Right lobe of liver (tissue), 6 donors: ENCODE data around the gene ABLIM3. TPM values are rescaled to one million over a fixed set of nuclear protein-coding genes. Genes with fewer than 3 reads are reported as not detected.

Source experiments
- ATAC-seq, 4 donors: fragments of 200-7000 bp; cut with Tn5 transposase; one replicate each; pipeline ENCODE4 v1.9.1; 2020; ENCODE audit warnings: mild to moderate bottlenecking in 4 of 4, moderate library complexity in 4 of 4
- DNase-seq, 3 donors: peaks; one replicate each; pipeline ENCODE4 v3.0.0-alpha.2; 2020
- H3K27ac ChIP-seq, 3 donors: fragments of 200-600 bp; one replicate each; pipeline ENCODE4 v1.8.0; 2022
- H3K27me3 ChIP-seq, 2 donors: fragments of 200-600 bp; one replicate each; pipeline ENCODE4 v1.8.0; 2022
- H3K36me3 ChIP-seq, 4 donors: fragments of 200-600 bp; sonication (generic) in 1 of 4; one replicate each; pipeline versions ENCODE4 v1.5.1 to v1.8.0; 2017 to 2022; ENCODE audit warnings: control low read depth in 1 of 4
- H3K4me1 ChIP-seq, 4 donors: fragments of 200-600 bp; sonication (generic) in 1 of 4; one replicate each; pipeline versions ENCODE4 v1.5.1 to v1.8.0; 2017 to 2022; ENCODE audit warnings: control low read depth in 1 of 4
- H3K4me3 ChIP-seq, 3 donors: fragments of 200-600 bp; one replicate each; pipeline ENCODE4 v1.8.0; 2022
- H3K9me3 ChIP-seq, 4 donors: fragments of 200-600 bp; sonication (generic) in 1 of 4; one replicate each; pipeline versions ENCODE4 v1.5.1 to v1.8.0; 2017 to 2022; ENCODE audit warnings: control low read depth in 1 of 4
- CTCF ChIP-seq, 4 donors: fragments of 200-600 bp in 3 of 4; fragments of 450-650 bp in 1 of 4; IDR thresholded peaks; one replicate each; pipeline versions ENCODE4 v1.5.1 to v1.8.0; 2016 to 2022; ENCODE audit warnings: antibody characterized with exemption in 4 of 4, mild to moderate bottlenecking in 2 of 4
- POLR2A ChIP-seq: fragments of 450-650 bp; IDR thresholded peaks from one replicate; pipeline ENCODE4 v1.6.1; 2017; ENCODE audit warnings: antibody characterized with exemption, mild to moderate bottlenecking
- WGBS: methylation state at CpG from one replicate; pipeline ENCODE4 v1.1.6; 2018; ENCODE audit warnings: low coverage, low lambda C conversion rate; ENCODE audit not compliant: insufficient coverage; ENCODE audit errors: missing lambda C conversion rate; 5-methylcytosine and 5-hydroxymethylcytosine counted together
- intact Hi-C, 2 donors: fragments of 100-400 bp; cut with DNase I; formaldehyde crosslinking; loops; one replicate each; pipeline versions ENCODE4 v1.11.2 to v1.14.1; 2022
- total RNA-seq, 6 experiments: library from RNA; depleted of rRNA in 2 of 6; stranded (reverse); fragments of >200 nt in 2 of 6; fragmentation: NEBNext Ultra II Directional in 3 of 6; extraction: Animal tissue kit (Norgen Biotek cat#: 25700) in 3 of 6; gene quantifications; one replicate each; pipeline versions ENCODE4 v1.1.0 to v1.2.4, GENCODE V29; 2016 to 2023
- donor health status: DM: no; HTN: yes; CAD: no.
- donor health status: DM: no; HTN: no; CAD: no.
- donor health status: DM: no; HTN: no; CAD: no.
- donor health status: DM: no; HTN: yes; CAD: no.
- donor health status: DM: no; HTN: yes; CAD: no.

Gene ABLIM3
- total RNA-seq, 6 experiments from 2014 or later = 85.8 to 180 (median 125) TPM

GRCh38 chr5:149202910-149203451, 61.7 kb downstream of the ABLIM3 start:
- no peak for TF ChIP-seq POLR2A
- TF ChIP-seq CTCF (IDR thresholded peaks at IDR 0.05) = no peak
- DNase-seq (no peak), ATAC-seq (no peak)
- Histone ChIP-seq H3K4me1 (peaks cover 0 to 14% (median 6%) of the 10 kb centered on the region in 4 donors), H3K27me3 (no peaks in the 10 kb centered on the region), H3K9me3 (no peaks in the 10 kb centered on the region), H3K27ac (no peak overlapping the region), H3K4me3 (no peak overlapping the region), H3K36me3 (peaks cover 0 to 89% (median 49%) of the 10 kb centered on the region in 4 donors)
- intact Hi-C loops = no loop called here
- WGBS = no CpG with 5 or more reads among the region's 1 CpG

GRCh38 chr5:149203921-149204441, 62.7 kb downstream of the ABLIM3 start:
- TF ChIP-seq POLR2A = no peak
- TF ChIP-seq CTCF (IDR thresholded peaks at IDR 0.05) = no peak
- H3K27ac ChIP-seq = no peak overlapping the region
- intact Hi-C loops = no loop called here
- H3K9me3 ChIP-seq = no peaks in the 10 kb centered on the region
- H3K36me3 ChIP-seq = peaks cover 0 to 87% (median 44%) of the 10 kb centered on the region in 4 donors
- no peaks in the 10 kb centered on the region for H3K27me3 ChIP-seq
- DNase-seq (no peak), ATAC-seq (no peak)
- H3K4me3 ChIP-seq = no peak overlapping the region
- 79% methylated on average over 4 of the region's 4 CpGs for WGBS
- H3K4me1 ChIP-seq = peaks cover 0 to 14% (median 6%) of the 10 kb centered on the region in 4 donors

- TF ChIP-seq POLR2A = no peak
- no peak for TF ChIP-seq CTCF (IDR thresholded peaks at IDR 0.05)
- H3K4me3 ChIP-seq = no peak overlapping the region
- peaks cover 0 to 14% (median 6%) of the 10 kb centered on the region in 4 donors for H3K4me1 ChIP-seq
- no peaks in the 10 kb centered on the region for H3K27me3 ChIP-seq
- intact Hi-C loops = no loop called here
- WGBS = 26% methylated on average over 8 of the region's 10 CpGs
- ATAC-seq (peak; percentile 63 to 81 (median 72)), DNase-seq (peak in 2 of 3 donors; percentile 41 to 76)
- no peaks in the 10 kb centered on the region for H3K9me3 ChIP-seq
- peak overlapping the region in 2 of 3 donors; percentile 23 to 38 for H3K27ac ChIP-seq
- H3K36me3 ChIP-seq = peaks cover 0 to 87% (median 45%) of the 10 kb centered on the region in 4 donors
Observed at GRCh38 chr5:149205625-149206523, 64.6 kb downstream of the ABLIM3 start.

- TF ChIP-seq POLR2A = no peak
- TF ChIP-seq CTCF (IDR thresholded peaks at IDR 0.05) = no peak
- peaks cover 0 to 87% (median 45%) of the 10 kb centered on the region in 4 donors for H3K36me3 ChIP-seq
- H3K9me3 ChIP-seq = no peaks in the 10 kb centered on the region
- H3K4me1 ChIP-seq = peaks cover 0 to 14% (median 6%) of the 10 kb centered on the region in 4 donors
- no CpG with 5 or more reads among the region's 10 CpGs for WGBS
- intact Hi-C loops = no loop called here
- peak in 3 of 4 donors; percentile 7 to 51 (median 19) for ATAC-seq
- no peak for DNase-seq
- no peaks in the 10 kb centered on the region for H3K27me3 ChIP-seq
- no peak overlapping the region for H3K4me3 ChIP-seq
- peak overlapping the region in 2 of 3 donors; percentile 23 to 38 for H3K27ac ChIP-seq
Observed at GRCh38 chr5:149206524-149207141, 65.3 kb downstream of the ABLIM3 start.
